Measurements from ENCODE around the gene TTF2. TPM values are rescaled to one million over a fixed set of nuclear protein-coding genes. Genes with fewer than 3 reads are reported as not detected.

Gene TTF2
- 24.4 TPM for polyA plus RNA-seq (2013, experiment 1 of 2)
- 22.7 TPM for polyA plus RNA-seq (2013, experiment 2 of 2)

- H3K27ac ChIP-seq (ENCODE audit: low read depth, low read length, severe bottlenecking) = peak within 1 kb of the TSS; percentile 78
- H3K9me3 ChIP-seq (ENCODE audit: control insufficient read depth, low read length) = no peaks in the 10 kb centered on the region
- no peaks in the 10 kb centered on the region for H3K4me1 ChIP-seq (ENCODE audit: control insufficient read depth, insufficient read depth, low read length, poor library complexity, severe bottlenecking)
- WGBS, 2 experiments (ENCODE audit: insufficient coverage in 2 of 2) = 0 to 1% methylated on average over 36 to 45 of the region's 48 CpGs
- H3K4me3 ChIP-seq (ENCODE audit: extremely low read depth, insufficient read depth, low read length, poor library complexity, severe bottlenecking) = peak within 1 kb of the TSS; percentile 83
- H3K36me3 ChIP-seq (ENCODE audit: control insufficient read depth, insufficient read depth, low read length) = peaks cover 5% of the 10 kb centered on the region
Measured at GRCh38 chr1:117059678-117060440, at the start of gene TTF2. TSS of gene TTF2 (plus strand) at chr1:117060326. CDS start at chr1:117060347, 21 bp downstream.

- peaks cover 3% of the 10 kb centered on the region for H3K4me1 ChIP-seq (ENCODE audit: control insufficient read depth, insufficient read depth, low read length, poor library complexity, severe bottlenecking)
- no peaks in the 10 kb centered on the region for H3K9me3 ChIP-seq (ENCODE audit: control insufficient read depth, low read length)
- no peak overlapping the region for H3K4me3 ChIP-seq (ENCODE audit: extremely low read depth, insufficient read depth, low read length, poor library complexity, severe bottlenecking)
- WGBS, 2 experiments (ENCODE audit: insufficient coverage in 2 of 2) = 91 to 94% methylated on average over 3 of the region's 3 CpGs
- no peak overlapping the region for H3K27ac ChIP-seq (ENCODE audit: low read depth, low read length, severe bottlenecking)
- H3K36me3 ChIP-seq (ENCODE audit: control insufficient read depth, insufficient read depth, low read length) = no peaks in the 10 kb centered on the region
Measured at GRCh38 chr1:117011334-117011733, 48.8 kb upstream of the TTF2 start.

- Histone ChIP-seq H3K4me3 (ENCODE audit: extremely low read depth, insufficient read depth, low read length, poor library complexity, severe bottlenecking) (no peak overlapping the region), H3K27ac (ENCODE audit: low read depth, low read length, severe bottlenecking) (no peak overlapping the region), H3K36me3 (ENCODE audit: control insufficient read depth, insufficient read depth, low read length) (no peaks in the 10 kb centered on the region), H3K4me1 (ENCODE audit: control insufficient read depth, insufficient read depth, low read length, poor library complexity, severe bottlenecking) (peaks cover 3% of the 10 kb centered on the region), H3K9me3 (ENCODE audit: control insufficient read depth, low read length) (no peaks in the 10 kb centered on the region)
- WGBS, 2 experiments (ENCODE audit: insufficient coverage in 2 of 2) = 97% methylated on average over 5 of the region's 5 CpGs
Measured at GRCh38 chr1:117013309-117013858, 46.7 kb upstream of the TTF2 start.

- Histone ChIP-seq H3K27ac (ENCODE audit: low read depth, low read length, severe bottlenecking) (no peak overlapping the region), H3K4me3 (ENCODE audit: extremely low read depth, insufficient read depth, low read length, poor library complexity, severe bottlenecking) (no peak overlapping the region), H3K9me3 (ENCODE audit: control insufficient read depth, low read length) (no peaks in the 10 kb centered on the region), H3K4me1 (ENCODE audit: control insufficient read depth, insufficient read depth, low read length, poor library complexity, severe bottlenecking) (peaks cover 1% of the 10 kb centered on the region), H3K36me3 (ENCODE audit: control insufficient read depth, insufficient read depth, low read length) (no peaks in the 10 kb centered on the region)
- WGBS, 2 experiments (ENCODE audit: insufficient coverage in 2 of 2) = 100% methylated on average over 1 of the region's 5 CpGs; no CpG with 5 or more reads in 1 of the 2 experiments
Measured at GRCh38 chr1:117014209-117014608, 45.9 kb upstream of the TTF2 start.

GRCh38 chr1:117015724-117016123 lies 44.4 kb upstream of the TTF2 start:
- no peak overlapping the region for H3K27ac ChIP-seq (ENCODE audit: low read depth, low read length, severe bottlenecking)
- WGBS, 2 experiments (ENCODE audit: insufficient coverage in 2 of 2) = 100% methylated on average over 1 of the region's 3 CpGs; no CpG with 5 or more reads in 1 of the 2 experiments

GRCh38 chr1:117017062-117017461 lies 43.1 kb upstream of the TTF2 start:
- 84 to 100% methylated on average over 2 to 3 of the region's 4 CpGs for WGBS, 2 experiments (ENCODE audit: insufficient coverage in 2 of 2)
- no peaks in the 10 kb centered on the region for H3K9me3 ChIP-seq (ENCODE audit: control insufficient read depth, low read length)
- no peak overlapping the region for H3K27ac ChIP-seq (ENCODE audit: low read depth, low read length, severe bottlenecking)
- H3K36me3 ChIP-seq (ENCODE audit: control insufficient read depth, insufficient read depth, low read length) = no peaks in the 10 kb centered on the region
- no peaks in the 10 kb centered on the region for H3K4me1 ChIP-seq (ENCODE audit: control insufficient read depth, insufficient read depth, low read length, poor library complexity, severe bottlenecking)
- H3K4me3 ChIP-seq (ENCODE audit: extremely low read depth, insufficient read depth, low read length, poor library complexity, severe bottlenecking) = no peak overlapping the region

More at GRCh38 chr1:117015724-117016123, 44.4 kb upstream of the TTF2 start:
- Histone ChIP-seq H3K36me3 (ENCODE audit: control insufficient read depth, insufficient read depth, low read length) (no peaks in the 10 kb centered on the region), H3K9me3 (ENCODE audit: control insufficient read depth, low read length) (no peaks in the 10 kb centered on the region), H3K4me1 (ENCODE audit: control insufficient read depth, insufficient read depth, low read length, poor library complexity, severe bottlenecking) (no peaks in the 10 kb centered on the region), H3K4me3 (ENCODE audit: extremely low read depth, insufficient read depth, low read length, poor library complexity, severe bottlenecking) (no peak overlapping the region)

- no peak overlapping the region for H3K4me3 ChIP-seq (ENCODE audit: extremely low read depth, insufficient read depth, low read length, poor library complexity, severe bottlenecking)
- no peak overlapping the region for H3K27ac ChIP-seq (ENCODE audit: low read depth, low read length, severe bottlenecking)
- H3K36me3 ChIP-seq (ENCODE audit: control insufficient read depth, insufficient read depth, low read length) = no peaks in the 10 kb centered on the region
- WGBS, 2 experiments (ENCODE audit: insufficient coverage in 2 of 2) = 68 to 86% methylated on average over 1 to 3 of the region's 3 CpGs
- no peaks in the 10 kb centered on the region for H3K9me3 ChIP-seq (ENCODE audit: control insufficient read depth, low read length)
- no peaks in the 10 kb centered on the region for H3K4me1 ChIP-seq (ENCODE audit: control insufficient read depth, insufficient read depth, low read length, poor library complexity, severe bottlenecking)
Measured at GRCh38 chr1:117017648-117018047, 42.5 kb upstream of the TTF2 start.

GRCh38 chr1:117020526-117021156 lies 39.5 kb upstream of the TTF2 start:
- no peak overlapping the region for H3K27ac ChIP-seq (ENCODE audit: low read depth, low read length, severe bottlenecking)
- no peaks in the 10 kb centered on the region for H3K9me3 ChIP-seq (ENCODE audit: control insufficient read depth, low read length)
- no peaks in the 10 kb centered on the region for H3K36me3 ChIP-seq (ENCODE audit: control insufficient read depth, insufficient read depth, low read length)
- H3K4me1 ChIP-seq (ENCODE audit: control insufficient read depth, insufficient read depth, low read length, poor library complexity, severe bottlenecking) = no peaks in the 10 kb centered on the region
- no peak overlapping the region for H3K4me3 ChIP-seq (ENCODE audit: extremely low read depth, insufficient read depth, low read length, poor library complexity, severe bottlenecking)
- WGBS, 2 experiments (ENCODE audit: insufficient coverage in 2 of 2) = no CpG with 5 or more reads among the region's 1 CpG

- H3K9me3 ChIP-seq (ENCODE audit: control insufficient read depth, low read length) = no peaks in the 10 kb centered on the region
- no peak overlapping the region for H3K27ac ChIP-seq (ENCODE audit: low read depth, low read length, severe bottlenecking)
- no peak overlapping the region for H3K4me3 ChIP-seq (ENCODE audit: extremely low read depth, insufficient read depth, low read length, poor library complexity, severe bottlenecking)
- peaks cover 7% of the 10 kb centered on the region for H3K4me1 ChIP-seq (ENCODE audit: control insufficient read depth, insufficient read depth, low read length, poor library complexity, severe bottlenecking)
- WGBS, 2 experiments (ENCODE audit: insufficient coverage in 2 of 2) = no CpG with 5 or more reads among the region's 3 CpGs
- no peaks in the 10 kb centered on the region for H3K36me3 ChIP-seq (ENCODE audit: control insufficient read depth, insufficient read depth, low read length)
Measured at GRCh38 chr1:117022114-117022513, 38.0 kb upstream of the TTF2 start.

GRCh38 chr1:117025568-117025967 lies 34.6 kb upstream of the TTF2 start:
- H3K4me1 ChIP-seq (ENCODE audit: control insufficient read depth, insufficient read depth, low read length, poor library complexity, severe bottlenecking) = peaks cover 7% of the 10 kb centered on the region
- H3K27ac ChIP-seq (ENCODE audit: low read depth, low read length, severe bottlenecking) = no peak overlapping the region
- no peak overlapping the region for H3K4me3 ChIP-seq (ENCODE audit: extremely low read depth, insufficient read depth, low read length, poor library complexity, severe bottlenecking)
- no peaks in the 10 kb centered on the region for H3K9me3 ChIP-seq (ENCODE audit: control insufficient read depth, low read length)
- no peaks in the 10 kb centered on the region for H3K36me3 ChIP-seq (ENCODE audit: control insufficient read depth, insufficient read depth, low read length)
- WGBS, 2 experiments (ENCODE audit: insufficient coverage in 2 of 2) = 92 to 100% methylated on average over 4 to 7 of the region's 7 CpGs
